GM19239 (cell line): ENCODE measurements around the gene ACSF3.
"Not testable (repeated sequence)": the region's sequence is repeated elsewhere in the genome, so short reads cannot be mapped to it uniquely, and the experiment has no call there.

Experiments
- DNase-seq: peaks from one replicate; pipeline ENCODE4 v3.0.0; 2011; ENCODE audit warnings: low spot score; ENCODE audit not compliant: insufficient read length
- FAIRE-seq: peaks from 2 replicates; lab custom pipeline; 2011; peaks lifted over from hg19 to GRCh38; lab: Jason Lieb, UNC

ACSF3 gene

DNA sequence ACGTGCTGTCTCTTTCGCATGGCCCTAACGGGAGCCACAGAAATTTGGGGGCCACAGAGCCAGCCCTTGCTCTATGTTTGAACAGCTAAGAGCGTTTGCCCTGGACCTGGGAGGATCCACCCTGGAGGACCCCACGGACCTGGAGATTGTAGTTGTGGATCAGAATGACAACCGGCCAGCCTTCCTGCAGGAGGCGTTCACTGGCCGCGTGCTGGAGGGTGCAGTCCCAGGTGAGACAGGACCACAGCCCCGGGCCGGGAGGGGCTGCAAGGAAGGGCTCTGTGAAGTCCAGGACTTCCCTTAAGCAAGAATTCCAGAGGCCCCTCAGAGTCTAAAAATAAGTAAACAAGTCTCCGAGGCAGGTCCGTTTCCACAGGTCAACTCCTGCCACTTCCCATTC, 89.8 kb downstream of the ACSF3 start:
- DNase-seq (no peak), FAIRE-seq (no peak)

- no peak for FAIRE-seq
- DNase-seq = no peak
Observed at GRCh38 chr16:89183975-89184676, 90.5 kb downstream of the ACSF3 start.

DNA sequence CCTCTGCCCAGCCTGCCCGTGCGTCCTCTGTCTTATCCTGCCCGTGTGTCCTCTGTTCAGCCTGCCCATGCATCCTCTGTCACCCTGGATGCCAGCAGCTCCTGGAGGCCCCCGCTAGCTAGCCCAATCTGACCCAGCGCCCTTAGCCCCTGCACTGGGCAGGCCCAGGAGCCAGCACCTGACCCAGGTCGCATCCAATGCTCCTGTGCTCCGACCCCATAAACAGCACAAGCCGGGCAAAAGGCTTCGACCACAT, 91.0 kb downstream of the ACSF3 start:
- DNase-seq (no peak), FAIRE-seq (no peak)

DNA sequence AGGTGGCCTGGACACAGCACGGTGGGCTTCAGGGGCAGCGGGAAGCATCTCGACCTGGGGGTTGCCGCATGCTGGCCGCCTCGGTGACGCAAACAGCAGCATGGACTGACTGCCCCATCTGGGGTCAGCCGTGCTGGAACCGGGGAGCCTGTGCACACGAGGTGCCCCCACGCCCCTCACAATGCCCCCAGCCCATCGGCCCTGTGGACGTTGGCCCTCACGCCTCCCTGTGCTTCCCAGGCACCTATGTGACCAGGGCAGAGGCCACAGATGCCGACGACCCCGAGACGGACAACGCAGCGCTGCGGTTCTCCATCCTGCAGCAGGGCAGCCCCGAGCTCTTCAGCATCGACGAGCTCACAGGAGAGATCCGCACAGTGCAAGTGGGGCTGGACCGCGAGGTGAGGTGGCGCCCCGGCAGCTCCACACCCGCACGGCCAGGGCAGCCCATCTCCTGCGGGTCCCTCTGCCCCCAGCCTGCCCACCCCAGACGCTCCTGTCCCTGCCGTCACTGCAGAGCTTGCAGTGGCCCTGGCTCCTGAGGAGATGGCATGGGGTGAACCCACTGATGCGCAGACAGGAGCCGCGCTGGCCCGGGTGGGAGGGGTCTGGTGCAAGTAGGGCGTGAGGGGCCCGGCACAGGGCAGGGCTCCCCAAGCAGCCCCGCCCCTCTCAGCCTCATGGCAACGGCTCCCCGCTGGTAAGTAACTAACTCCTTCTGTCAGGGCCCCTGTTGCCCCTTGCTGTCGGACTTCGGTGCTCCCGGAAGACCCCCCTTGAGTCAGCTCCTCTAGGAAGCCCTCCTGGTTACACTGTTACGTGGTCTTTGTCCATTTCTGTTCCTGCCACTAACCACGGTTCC, 91.5 kb downstream of the ACSF3 start:
- FAIRE-seq = no peak
- DNase-seq = no peak

- DNase-seq, FAIRE-seq: not testable (repeated sequence)
Observed at GRCh38 chr16:89185887-89186592, 92.4 kb downstream of the ACSF3 start.

DNA sequence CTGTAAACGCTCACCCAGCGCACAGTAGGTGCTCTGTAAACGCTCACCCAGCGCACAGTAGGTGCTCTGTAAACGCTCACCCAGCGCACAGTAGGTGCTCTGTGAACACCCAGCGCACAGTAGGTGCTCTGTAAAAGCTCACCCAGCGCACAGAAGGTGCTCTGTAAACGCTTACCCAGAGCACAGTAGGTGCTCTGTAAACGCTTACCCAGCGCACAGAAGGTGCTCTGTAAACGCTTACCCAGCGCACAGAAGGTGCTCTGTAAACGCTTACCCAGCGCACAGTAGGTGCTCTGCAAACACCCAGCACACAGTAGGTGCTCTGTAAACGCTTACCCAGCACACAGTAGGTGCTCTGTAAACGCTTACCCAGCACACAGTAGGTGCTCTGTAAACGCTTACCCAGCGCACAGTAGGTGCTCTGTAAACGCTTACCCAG, 93.0 kb downstream of the ACSF3 start:
- DNase-seq = not testable (repeated sequence)

DNA sequence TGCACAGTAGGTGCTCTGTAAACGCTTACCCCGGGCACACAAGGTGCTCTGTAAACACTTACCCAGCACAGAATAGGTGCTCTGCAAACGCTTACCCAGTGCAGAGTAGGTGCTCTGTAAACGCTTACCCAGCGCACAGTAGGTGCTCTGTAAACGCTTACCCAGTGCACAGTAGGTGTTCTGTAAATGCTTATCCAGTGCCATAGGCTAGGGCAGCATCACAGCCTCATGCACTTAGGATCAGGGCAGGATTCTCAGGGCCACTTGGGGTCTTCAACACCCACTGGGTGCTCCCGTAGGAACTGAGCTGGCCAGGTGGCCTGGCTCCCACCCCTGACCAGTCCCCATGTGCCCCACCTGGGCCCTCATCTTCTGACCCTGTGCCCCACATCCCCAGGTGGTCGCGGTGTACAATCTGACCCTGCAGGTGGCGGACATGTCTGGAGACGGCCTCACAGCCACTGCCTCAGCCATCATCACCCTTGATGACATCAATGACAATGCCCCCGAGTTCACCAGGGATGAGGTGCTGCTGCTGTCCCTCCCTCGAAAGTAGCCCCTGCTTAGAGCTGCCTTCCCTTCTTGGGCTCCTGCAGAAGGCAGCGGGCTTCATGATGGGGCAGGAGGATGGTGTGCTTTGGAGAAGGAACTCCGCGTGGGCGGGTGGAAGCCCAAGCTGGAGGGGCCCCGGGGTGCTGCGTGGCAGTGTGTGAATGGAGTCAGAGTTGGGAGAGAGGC, 93.5 kb downstream of the ACSF3 start:
- DNase-seq (no peak), FAIRE-seq (no peak)

More for the DNA sequence above, 93.0 kb downstream of the ACSF3 start:
- FAIRE-seq = not testable (repeated sequence)

GRCh38 chr16:89187770-89188392, 94.2 kb downstream of the ACSF3 start:
- FAIRE-seq = no peak

DNA sequence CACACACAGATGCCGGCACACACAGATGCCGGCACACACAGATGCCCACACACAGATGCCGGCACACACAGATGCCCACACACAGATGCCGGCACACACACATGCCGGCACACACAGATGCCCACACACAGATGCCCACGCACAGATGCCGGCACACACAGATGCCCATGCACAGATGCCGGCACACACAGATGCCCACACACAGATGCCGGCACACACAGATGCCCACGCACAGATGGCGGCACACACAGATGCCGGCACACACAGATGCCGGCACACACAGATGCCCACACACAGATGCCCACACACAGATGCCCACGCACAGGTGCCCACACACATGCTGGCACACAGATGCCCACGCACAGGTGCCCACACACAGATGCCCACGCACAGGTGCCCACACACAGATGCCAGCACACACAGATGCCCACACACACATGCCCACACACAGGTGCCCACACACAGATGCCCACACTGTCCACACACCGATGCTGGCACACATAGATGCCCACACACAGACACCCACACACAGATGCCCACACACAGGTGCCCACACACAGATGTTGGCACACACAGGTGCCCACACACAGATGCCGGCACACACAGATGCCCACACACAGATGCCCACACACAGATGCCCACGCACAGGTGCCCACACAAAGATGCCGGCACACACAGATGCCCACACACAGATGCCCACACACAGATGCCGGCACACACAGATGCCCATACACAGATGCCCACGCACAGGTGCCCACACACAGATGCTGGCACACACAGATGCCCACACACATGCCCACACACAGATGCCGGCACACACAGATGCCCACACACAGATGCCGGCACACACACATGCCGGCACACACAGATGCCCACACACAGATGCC, 95.1 kb downstream of the ACSF3 start:
- DNase-seq, FAIRE-seq: not testable (repeated sequence)

More at GRCh38 chr16:89187770-89188392, 94.2 kb downstream of the ACSF3 start:
- DNase-seq = no peak

DNA sequence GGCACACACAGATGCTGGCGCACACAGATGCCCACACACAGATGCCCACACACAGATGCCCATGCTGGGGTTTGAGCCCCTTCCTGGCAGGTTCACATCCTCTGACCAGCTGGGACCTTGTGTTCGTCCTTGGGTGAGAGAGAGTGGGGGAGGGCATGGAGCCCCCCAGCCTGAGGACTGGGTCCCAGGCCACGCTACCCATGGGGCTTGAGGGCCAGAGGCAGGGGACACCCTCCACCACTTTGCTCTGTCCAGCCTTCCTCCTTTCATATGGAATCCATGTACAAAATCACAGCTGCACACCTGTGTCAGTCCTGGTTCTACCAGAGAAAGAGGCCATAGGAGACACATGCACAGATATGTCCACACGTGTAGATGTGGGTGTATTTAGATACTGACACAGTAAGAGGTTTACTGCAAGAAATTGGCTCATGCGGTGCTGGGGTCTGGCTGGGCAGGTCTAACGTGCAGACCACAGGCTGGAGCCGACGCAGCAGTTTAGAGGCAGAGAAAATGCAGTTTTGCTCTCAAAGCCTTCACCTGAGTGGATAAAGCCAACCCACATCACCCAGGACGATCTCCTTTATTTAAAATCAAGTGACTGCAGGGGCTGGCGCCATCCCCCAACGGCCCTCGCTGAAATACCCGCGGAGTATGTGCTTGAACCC, 95.8 kb downstream of the ACSF3 start:
- no peak for DNase-seq

GRCh38 chr16:89190150-89190958, 96.7 kb downstream of the ACSF3 start:
- FAIRE-seq = no peak
- no peak for DNase-seq

More for the DNA sequence above, 95.8 kb downstream of the ACSF3 start:
- no peak for FAIRE-seq

- DNase-seq = no peak
- no peak for FAIRE-seq
Observed at GRCh38 chr16:89191033-89191900, 97.6 kb downstream of the ACSF3 start.

DNA sequence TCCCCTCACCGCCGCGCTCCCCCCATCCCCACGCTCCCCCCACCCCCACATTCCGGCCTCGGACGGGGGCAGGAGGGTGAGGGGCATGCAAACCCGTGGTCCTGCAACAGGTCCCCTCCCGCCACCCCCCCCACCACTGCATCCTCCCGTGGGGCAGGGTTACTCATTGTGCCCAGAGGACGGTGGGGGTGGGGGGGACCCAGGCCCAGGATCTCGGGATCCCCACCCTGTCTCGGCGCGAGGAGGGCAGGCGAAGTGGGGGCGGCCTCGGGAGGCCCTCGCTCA, 98.2 kb downstream of the ACSF3 start:
- no peak for DNase-seq
- FAIRE-seq = no peak

DNA sequence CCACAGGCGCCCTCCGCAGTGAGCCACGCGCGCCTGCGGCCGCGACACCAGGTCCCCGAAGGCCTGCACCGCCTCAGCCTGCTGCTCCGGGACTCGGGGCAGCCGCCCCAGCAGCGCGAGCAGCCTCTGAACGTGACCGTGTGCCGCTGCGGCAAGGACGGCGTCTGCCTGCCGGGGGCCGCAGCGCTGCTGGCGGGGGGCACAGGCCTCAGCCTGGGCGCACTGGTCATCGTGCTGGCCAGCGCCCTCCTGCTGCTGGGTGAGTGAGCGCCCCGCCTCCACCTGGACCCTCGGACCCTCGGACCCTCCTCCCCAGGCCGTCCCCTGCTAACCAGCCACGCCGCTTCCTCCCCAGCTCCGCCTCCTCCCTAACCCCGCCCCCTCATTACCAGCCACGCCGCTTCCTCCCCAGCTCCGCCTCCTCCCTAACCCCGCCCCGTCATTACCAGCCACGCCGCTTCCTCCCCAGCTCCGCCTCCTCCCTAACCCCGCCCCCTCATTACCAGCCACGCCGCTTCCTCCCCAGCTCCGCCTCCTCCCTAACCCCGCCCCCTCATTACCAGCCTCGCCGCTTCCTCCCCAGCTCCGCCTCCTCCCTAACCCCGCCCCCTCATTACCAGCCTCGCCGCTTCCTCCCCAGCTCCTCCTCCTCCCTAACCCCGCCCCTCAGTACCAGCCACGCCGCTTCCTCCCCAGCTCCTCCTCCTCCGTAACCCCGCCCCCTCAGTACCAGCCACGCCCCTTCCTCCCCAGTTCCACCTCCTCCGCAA, 98.7 kb downstream of the ACSF3 start:
- DNase-seq = not testable (repeated sequence)
- FAIRE-seq = peak; percentile 86

DNA sequence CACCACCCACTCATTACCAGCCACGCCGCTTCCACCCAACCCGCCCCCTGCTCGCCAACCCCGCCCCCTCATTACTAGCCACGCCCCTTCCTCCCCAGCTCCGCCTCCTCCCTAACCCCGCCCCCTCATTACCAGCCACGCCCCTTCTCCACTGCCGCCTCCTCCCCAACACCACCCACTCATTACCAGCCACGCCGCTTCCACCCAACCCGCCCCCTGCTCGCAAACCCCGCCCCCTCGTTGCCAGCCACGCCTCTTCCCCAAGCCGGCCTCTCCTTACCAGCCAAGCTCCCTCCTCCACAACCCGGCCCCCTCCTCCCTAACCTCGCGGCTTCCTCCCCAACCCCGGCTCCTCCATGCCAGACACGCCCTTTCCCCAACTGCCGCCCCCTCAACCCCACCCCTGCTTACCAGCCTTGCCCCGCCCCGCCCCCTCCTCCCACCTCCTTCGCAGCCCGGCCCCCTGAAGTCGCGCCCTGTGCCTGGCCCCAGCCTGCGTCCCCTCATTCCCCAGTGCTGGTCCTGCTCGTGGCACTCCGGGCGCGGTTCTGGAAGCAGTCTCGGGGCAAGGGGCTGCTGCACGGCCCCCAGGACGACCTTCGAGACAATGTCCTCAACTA, 99.4 kb downstream of the ACSF3 start:
- peak; percentile 88 for DNase-seq
- peak; percentile 11 for FAIRE-seq
